Activated naive CD4-positive, alpha-beta T cell (primary cell): ENCODE data around the gene CLN6.
"Not testable (repeated sequence)": the region's sequence is repeated elsewhere in the genome, so short reads cannot be mapped to it uniquely, and the experiment has no call there.

Source experiments
- DNase-seq, 4 experiments: peaks; one replicate each; lab custom pipeline; 2025; lab: John Stamatoyannopoulos, UW

The CLN6 gene

DNA sequence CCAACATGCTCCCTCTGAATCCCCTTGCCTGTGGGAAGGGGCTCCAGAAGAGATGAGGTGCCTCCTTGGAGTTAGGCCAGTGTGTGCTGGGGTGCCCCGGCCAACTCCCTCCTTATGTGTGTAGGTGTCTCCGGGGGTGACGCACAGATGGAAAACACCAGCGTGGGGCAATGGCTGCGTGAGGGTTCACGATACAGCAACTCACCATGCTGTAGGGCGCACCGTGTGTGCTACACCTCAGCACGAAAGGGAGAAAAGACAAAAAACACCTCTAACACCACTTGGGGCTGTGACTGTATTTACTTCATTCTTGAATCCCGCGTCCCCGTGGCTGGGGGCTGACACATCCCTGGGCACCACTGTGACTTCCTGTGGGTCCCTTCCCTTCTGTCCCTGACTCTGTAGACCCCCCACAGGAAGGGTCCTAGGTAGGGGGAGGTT, 22.8 kb downstream of the CLN6 start:
- DNase-seq = no peak

DNA sequence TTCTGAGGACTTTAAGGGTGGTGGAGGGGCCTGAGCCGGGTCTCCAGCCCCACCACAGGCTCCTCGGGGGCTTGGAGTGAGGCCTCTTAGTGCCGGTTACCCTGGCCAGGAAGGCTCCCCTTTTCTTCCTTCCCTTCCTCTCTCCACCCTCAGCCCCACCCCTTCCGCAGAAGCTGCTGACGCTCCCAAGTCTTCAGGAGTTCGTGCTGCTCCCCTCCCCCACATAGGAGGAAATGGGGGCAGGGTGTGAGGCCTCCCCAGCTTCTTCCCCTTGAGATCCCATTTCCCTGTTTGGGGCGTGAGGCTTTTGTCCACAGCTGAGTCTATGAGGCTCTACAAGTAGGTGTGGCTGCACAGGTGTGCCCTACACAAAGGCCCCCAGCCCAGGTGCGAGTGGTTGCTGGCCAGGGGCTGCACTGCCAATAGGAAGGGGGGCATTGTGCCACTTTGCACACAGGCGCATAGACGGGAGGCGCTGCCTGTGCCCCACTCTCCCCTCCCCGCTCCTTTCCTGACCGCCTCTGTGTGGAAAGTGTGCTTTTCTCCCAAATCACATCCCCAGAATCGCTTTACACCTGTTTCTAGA, 23.5 kb downstream of the CLN6 start:
- DNase-seq = no peak

DNA sequence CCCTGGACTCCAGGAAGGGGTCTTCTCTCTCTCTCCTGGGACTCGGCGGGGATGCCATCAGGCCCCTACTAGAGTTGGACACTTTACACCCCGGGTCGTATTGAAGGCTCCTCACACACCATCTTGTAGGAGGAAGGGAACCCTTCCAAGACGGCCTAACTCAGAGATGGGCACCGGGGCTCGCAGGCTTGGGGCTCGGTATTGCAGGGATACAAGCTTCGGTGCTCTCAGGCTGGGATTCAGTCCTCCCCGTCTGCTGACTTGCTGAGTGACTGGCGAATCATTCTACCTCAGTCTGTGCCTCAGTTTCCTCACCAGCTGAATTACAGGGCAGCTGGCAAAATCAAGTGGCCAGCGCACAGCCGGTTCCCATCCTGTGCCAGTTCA, 24.0 kb downstream of the CLN6 start:
- no peak for DNase-seq

DNA sequence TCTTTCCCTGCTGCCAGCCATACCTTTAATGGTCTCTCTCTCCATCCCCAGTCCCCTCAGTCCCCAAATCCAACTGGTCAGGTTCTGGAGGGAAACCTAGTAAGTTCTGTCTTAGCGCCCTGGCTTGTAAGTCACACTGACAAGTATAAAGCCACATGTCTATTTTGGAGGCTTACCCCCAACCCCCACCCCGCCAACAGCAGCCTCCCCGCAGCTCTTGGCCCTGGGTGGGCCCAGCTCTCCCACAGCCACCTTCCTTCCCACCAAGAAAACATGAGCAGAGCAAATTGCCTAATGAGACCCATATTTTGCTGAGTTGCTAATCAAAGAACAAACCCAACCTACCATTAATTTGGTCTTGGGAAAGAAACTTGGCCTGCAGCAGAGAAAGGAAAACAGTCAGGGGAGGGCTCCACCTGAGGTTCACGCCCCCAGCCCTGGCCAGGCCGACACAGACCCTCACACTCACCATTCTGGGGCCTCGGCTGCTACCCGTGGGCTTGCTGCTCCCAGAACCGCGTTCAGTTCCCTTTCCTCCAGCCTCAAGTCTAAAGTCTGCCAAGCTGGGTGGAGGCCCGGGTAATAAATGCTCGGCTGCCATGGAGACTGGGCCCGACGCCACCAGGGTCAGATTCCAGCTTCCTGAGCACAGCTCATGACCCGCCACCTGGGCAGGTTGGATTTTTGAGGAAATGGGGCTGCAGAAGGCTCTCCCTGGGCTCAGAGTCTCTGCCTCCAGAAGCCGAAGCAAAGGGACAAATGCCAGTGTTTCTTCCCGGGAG, 24.6 kb downstream of the CLN6 start, which contains the start of gene CALML4:
CALML4 (minus strand) TSS at position 557 of the 782 bp plus-strand sequence; CDS start at position 472, 85 bp downstream.
- DNase-seq = no peak

DNA sequence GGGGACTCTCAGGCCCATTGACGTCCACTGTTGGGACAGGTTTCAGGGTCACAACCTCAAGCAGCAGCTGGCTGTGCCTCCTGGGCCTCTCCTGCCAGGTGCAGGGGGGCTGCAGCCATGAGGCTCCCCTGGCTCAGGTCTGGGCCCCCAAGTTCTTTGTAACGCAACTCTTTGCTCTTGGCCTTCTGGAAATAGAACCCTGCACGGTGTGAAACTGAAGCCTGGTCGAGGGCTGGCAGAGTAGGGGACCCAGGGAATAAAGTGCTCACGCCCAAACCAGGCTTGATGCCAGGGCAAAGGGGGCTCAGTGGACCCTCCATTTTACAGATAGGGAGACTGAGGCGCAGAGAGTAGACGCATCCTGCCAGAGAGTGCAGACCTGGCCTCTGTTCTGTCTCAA, 25.2 kb downstream of the CLN6 start:
- no peak for DNase-seq

DNA sequence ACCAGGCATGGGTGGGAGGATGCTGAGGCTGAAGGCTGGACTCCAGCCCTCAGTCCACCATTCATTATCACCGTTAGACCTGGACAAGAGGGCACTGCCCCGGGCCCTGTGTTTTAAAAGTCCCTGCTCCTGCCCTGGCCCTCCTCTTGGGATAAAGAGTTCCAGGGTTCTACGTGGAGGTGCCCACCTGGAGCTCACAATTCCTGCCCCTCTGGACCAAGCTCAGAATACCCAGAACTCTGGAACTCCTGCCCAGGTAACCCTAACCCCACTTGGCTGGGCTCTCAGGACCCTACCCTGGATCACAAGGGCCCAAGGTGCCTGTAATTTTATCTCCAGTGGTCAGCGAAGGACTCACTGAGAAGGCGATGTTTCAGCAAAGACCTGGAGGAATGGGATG, 25.6 kb downstream of the CLN6 start:
- DNase-seq = no peak

DNA sequence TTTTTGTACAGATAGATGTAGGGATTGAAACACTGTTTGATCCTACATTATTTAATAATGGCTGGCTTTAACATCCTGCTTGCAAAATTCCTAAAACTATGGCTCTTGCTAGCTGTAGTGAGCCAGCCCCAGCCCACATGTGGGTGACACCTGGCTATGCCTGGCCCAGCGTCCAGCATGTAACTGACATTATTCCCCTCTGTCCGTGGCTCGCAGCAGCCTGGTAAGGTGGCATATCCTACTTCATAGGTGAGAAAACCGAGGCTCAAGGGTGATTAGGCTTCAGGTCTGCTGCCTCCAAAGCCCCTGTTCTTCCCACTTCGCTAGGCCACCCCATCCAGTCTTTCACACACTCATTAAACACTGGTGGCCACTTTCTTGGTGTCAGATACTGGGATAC, 26.0 kb downstream of the CLN6 start:
- no peak for DNase-seq

DNA sequence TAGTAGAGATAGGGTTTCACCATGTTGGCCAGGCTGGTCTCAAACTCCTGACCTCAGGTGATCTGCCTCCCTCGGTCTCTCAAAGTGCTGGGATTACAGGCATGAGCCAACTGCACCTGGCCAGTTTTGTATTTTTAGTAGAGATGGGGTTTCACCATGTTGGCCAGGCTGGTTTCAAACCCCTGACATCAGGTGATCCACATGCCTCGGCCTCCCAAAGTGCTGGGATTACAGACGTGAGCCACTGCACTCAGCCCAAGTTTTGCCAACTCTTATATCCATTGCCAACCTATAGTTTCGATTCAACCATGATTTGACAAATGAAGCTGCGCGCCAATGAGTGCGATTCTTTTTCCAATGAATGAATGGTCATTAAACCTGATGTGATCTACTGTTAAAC, 26.5 kb downstream of the CLN6 start:
- not testable (repeated sequence) for DNase-seq

DNA sequence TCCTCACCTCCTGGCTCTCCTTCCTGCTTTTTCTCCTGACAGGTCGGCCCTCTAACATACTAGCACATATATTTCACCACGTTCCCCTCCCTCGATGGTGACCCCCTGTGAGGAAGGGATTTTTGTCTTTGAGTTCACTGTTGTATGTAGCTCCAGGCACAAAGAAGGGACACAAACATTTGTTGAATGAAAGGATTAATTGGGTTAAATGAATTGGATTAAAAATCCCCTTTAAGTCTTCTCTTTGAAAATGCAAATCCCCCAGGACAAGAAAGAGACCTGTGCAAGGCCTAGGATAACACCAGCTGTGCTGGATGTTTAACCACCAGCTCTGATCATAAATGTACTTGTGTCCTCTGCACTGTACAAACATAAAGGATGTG, 27.7 kb downstream of the CLN6 start:
- no peak for DNase-seq

DNA sequence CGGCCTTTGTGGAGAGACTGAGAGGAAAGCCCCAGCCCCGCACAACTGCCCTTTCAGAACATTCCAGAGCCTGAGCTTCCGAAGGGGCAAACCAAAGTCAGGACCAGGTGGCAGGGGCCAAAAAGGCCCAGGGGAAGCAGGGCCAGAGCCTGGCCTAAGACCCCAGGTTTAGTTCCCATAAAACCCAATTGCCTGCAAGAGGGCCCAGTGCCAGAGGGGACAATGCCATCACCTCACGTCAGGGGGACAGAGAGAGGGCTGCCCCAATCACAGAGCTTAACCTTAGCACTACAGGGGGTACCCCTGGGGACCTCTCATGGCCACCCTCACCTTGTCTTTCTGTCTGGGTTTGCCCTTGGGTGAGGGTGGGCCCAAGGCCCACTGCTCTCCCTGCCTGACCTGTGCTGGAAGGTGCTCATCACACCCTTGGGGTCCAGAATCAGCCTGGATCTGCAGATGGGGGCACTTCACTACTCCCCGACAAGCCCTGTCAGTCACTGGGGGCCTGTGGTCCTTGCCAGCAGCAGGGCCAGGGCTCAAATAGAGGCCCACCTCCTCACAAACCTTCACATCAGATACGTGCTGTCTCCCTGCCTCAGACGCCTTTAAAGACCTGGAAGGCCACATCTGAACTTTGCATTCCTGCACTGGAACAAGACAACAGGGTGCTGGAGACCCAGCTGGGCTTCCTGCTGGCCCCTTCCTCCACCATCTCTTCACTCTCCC, 28.2 kb downstream of the CLN6 start:
- no peak for DNase-seq

DNA sequence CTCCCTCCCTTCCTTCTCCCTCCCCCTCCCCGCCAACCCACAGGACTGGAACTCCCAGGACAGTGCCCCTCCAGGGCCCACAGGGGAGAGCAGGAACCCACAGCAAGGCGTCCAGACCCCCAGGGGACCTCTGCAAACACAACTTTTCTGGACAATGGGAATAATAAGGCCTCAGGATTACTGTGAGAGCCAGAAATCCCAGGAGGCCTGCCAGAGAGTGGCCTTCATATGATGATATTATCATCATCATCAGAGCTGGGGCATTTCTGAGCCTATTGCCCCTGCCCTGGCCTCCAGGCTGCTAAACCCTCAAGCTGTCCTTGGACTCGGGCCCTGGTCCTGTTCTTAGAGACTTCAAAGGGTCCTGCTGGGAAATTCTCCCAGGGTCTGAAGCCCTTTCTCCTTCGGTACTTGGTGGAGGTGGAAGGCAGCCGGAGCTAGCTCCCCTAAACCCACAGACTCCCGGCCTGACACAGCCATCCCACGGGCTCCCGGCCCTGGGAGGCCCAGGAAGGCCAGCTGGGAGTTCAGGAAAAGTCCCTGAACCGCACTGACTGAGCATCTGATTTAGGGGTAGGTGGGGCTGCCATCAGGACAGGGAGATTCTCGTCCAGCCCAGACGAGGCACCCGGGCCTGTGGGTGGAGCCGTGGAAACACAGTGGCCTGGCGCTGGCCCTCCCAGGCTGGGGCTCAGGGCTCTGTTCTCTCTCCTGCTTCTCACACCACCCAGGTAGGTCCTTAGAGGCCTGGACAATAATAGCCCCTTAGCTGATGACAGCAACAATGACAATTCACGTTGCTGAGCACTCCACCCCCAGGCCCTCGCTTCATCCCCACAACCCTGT, 29.3 kb downstream of the CLN6 start:
- DNase-seq = no peak

DNA sequence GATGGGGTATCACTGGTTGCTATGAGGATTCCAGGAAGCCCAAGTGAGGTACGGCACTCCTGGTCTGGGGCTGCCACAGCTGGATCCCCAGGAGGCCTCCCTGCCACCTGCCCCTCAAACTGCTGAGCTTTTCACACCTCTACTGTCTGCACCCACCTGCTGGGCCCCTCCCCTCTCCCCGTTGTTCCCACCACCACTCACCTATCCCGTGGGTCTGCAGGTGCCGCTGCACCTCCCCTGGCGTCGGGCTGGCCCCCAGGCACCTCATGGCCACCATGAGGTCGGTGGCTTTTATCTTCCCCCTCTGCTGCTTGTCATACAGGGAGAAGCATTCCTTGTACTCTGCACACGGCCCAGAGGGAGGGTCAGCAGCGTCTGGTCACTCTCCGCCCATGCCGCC, 30.2 kb downstream of the CLN6 start:
- DNase-seq = no peak

DNA sequence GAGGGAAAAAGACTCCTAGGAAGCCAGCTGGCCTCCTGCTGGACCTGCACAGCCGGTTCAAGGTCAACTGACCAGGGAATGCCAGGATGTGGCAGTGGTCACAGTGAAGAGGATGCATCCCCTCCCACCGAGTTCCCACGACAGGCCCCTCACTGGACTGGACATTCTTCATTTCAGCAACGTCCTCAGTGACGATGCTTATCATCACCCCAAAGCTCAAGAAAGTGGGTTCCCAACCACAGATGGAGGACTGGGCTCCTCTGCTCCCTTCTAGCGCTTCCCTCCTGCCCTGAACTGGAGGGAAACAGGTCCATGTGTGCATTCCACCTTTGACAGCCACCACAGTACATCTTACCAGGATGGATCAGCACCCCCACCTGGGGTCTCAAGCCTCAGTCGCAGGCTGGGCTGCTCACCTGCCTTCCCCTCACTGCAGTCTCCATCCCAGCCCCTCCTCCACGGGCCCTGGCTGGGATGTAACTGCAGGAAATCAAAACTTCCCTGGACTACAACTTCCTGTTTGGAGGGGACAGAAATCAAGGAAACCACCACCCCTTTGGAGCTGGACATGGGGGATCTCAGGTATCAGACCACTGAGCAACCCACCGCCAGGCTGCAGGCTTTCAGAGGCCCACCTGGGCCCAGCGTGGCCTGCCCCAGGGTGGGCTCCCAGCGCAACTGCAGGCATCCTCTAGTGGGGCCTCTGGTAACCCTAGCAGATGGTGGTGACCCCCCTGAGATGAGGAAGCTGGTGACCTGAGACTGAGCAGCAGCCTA, 31.7 kb downstream of the CLN6 start:
- no peak for DNase-seq

DNA sequence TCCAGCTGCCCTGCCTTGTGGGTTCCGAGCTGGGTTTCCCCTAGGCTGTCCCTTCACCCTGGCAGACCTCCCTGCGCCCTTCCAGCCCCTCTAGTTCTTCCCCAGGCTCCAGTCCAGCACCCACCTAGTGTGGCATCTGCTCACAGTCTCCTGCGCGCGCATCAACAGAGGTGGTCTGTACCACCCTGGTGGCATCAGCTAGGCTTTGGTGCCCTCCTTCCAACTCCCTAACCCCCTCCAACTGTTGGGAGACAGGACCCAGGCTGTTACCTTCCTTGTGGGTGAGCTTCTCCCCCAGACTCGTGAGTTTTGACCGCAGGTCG, 32.4 kb downstream of the CLN6 start:
- DNase-seq = no peak

DNA sequence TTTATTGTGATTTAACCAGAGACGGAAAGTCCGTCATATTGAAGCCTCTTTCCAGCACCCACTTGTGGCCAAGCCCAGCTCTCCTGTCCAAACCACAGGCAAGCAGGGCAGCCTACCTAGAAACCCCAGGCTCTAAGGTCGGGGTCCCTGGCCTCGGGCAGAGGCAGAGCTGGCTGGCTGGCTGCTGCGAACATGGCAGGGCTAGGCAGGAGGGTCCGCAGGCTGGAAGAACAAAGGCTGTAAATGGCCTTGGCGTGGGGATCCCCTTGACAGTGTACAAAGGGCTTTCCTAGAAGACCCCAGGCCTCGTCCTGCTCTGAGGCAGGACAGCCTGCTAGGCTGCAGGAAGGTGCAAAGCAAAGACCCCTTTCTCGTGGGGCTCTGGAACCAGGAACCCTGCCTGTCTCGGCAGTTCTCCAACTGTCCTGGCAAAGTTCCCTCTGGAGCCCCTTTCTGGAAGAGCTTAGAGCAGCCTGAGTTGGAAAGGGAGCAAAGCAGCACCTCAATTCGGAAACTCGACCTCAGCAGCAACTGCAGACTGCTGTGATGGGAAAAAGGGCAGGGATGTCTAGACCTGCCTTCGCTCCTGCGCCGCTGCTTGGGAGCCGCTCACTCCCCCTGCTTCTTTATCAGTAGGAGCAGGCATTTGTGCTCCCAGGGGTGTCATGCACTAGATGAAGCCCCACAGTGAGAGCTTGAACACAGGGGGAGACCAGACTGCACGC, 32.9 kb downstream of the CLN6 start:
- DNase-seq = no peak

DNA sequence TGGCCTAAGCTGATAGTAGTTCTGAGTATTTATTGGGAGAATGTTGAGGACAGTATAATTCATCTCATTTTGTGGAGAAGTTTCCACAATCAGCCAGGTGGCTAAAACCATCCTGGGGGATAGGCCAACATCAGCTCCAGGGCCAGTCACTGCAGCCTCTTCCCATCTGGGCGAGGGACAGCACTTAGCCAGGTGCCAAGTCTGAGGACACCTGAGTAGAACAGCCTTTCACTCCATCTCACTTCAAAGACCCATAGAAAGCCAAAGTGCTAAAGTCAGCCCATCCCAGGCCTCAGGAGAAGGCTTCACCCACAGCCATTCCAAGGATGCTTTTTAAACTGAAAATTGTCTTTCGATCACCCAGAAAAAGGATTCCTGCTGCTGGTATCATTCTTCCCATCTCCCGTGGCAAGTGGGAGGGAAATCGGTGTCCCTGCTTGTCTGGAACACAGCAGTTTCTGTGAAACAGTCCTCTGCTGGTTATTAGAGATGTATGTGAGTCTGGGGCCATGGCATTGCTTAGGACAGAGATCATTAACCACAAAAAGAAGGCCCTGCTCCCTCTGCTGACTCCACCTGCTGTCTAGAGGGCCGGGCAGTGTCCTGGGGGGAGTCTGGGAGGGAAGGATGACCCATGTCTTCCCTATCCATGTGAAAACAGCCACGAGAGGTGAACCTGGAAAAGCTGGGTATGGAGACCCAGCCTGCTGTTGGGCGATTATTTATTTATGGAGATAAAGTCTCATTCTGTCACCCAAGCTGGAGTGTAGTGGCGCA, 34.0 kb downstream of the CLN6 start:
- DNase-seq = no peak

DNA sequence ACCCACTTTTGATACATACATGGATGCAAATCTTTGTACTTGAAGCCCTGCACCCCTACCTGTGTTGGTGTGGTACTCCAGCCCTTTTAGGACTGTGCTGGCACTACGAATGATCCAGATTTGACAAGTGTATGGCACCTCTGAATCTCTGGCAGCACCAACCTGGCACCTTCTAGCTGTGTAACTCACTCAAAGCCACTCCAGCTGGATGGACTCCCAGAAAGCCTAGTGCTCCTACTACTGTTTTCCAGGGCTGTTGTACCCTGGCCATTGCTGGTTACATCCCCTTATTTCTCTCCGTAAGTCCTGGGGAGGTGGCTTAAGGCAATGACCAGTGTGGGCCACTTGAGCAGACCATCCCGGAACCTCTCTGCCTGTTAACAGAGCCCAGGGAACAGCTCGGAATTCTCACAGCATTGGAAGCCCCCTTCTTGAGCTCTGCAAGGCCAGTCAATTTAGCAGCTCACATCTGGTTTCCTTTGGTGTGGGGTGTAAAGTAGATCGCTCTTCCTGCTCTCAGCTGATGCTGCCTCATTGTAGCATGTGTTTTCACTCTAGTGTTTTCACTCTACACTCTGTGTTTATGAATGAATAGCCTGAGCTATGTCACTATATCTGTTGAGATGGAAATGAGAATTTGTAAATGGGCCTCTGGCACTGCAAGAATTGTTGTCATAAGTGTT, 36.6 kb downstream of the CLN6 start:
- no peak for DNase-seq

DNA sequence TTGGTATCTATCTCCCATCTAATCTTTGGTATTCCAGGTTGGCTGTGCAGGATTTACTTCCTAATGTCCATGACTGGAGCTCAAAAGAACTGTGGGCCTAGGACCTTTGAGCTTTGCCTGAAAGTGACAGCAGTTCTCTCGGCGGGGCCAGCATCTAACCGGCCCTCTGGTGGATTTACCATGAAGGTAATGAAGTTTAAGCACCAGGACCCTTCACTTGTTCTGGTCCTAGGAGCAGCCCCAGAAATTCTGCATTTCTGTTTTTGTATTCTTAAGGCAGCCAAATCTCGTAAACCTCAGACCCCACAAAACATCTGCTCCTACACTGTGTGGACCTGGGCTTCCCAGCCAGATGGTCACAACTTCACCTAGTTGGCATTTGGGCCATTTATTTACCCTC, 37.4 kb downstream of the CLN6 start:
- DNase-seq = no peak

DNA sequence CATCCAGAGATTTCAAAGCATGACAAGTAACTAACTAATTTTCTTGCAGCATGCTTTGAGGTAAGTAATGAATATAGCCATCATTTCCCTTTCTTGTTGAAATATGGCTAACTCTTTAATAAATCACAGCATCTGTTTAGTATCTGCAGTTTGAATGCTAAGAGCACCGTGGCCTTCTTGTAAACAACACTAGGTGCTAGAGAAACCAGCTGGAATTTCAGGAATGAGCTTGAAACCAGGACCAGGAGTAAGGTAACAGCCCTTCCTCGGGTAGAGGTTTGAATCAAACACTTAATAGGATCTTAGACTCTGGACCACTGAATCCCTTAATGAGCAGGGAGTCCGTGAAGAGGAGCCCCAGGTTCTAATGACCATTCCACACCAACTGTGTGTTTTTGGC, 38.0 kb downstream of the CLN6 start:
- no peak for DNase-seq

DNA sequence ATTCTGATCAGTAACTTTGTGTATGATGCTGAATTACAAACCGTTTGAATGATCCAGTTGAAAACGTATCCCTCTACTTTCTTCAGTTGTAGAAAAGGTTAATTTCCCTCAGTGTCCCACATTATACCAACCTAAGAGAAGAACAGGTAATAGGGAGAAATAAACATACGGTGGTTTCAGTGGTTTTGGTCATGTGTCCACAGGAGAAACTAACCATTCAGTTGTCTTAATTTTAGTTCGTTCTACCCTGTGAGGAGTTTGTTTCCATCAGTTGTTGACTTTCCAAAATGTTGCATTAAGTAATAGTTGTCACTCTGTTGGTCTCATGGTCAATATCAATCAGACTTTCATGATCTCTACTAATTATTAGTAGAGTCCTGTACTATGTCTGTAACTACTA, 39.5 kb downstream of the CLN6 start:
- DNase-seq = no peak
